ENCODE results near the gene PTPRN2. TPM values are rescaled to one million over a fixed set of nuclear protein-coding genes. Genes with fewer than 3 reads are reported as not detected.

PTPRN2 gene
- polyA plus RNA-seq, 3 donors, result 6.8 to 7.9 (median 7.2) TPM

DNA sequence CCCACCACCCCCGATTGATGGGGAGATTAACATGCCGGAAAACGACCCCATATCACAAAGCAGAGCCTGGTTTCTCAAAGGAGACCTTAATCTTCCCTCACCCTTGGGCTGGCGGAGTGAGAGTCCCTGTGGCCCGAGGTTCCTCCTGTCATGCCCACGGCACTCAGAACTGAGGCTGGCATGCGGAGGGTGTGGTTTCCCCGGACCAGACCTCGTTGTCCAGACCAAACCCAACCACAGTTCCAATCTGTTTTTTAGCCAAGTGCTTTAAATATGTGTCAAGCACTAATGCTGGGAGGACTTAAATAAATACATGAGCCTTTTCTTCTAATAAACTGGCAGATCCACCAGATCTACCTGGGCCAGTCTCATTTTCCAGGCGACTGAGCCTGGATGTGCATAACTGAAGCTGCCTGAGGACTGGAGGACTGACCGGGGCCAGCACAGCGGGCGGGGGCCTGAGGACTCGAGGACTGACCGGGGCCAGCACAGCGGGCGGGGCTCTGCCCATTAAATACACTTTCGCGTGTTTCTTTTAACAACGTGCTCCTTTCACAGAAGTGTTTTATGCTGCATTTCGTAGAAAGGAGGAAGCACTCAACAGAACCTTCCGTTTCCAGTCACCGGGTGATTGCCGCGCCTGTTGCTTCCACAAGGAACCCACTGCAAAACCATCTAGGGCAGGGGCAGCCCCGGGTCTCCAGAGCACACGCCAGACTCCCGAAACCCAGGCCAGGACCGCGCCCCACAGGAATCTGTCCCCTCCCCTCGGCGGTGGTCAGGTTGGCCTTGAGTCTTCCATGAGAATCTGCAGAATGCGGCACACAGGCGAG, 334.6 kb downstream of the PTPRN2 start:
- no peak for DNase-seq (ENCODE audit: low read depth in 3 of 3, low spot score in 2 of 3)

DNA sequence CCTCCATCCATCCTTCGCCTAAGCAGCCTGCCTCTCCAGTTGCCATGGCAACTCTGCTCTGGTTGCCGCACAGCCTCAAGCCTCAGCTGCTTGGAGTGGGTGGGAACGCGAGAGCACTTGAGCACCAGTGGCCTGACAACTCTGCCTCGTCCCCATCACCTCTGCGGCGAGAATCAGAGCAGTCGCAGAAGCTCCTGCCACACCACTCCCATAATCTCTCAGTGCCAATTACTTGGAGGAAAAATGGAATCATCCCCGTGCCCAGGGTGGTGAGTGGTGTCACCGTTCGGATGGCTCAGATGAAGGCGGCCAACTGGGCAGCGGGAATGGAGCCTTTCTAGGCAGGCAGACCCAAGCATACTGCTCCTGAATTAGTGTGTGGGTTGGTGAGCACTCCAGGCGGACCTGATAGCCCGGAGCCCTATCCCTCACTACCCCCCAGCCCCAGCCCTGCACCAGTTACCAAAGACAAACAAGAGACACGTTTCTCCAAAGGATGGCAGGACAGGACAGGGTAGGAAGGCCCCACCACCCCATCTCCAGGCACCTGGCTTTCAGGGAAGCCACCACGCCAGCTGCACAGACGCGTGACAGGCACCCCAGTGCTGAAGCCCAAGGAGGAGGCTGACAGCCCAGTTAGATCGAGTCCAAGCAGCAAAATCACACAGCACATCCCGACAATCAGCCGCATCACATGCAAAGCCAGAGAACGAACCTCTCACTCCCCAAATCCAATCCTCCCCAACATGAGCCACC, 335.4 kb downstream of the PTPRN2 start:
- DNase-seq (ENCODE audit: low read depth in 3 of 3, low spot score in 2 of 3), result no peak

DNA sequence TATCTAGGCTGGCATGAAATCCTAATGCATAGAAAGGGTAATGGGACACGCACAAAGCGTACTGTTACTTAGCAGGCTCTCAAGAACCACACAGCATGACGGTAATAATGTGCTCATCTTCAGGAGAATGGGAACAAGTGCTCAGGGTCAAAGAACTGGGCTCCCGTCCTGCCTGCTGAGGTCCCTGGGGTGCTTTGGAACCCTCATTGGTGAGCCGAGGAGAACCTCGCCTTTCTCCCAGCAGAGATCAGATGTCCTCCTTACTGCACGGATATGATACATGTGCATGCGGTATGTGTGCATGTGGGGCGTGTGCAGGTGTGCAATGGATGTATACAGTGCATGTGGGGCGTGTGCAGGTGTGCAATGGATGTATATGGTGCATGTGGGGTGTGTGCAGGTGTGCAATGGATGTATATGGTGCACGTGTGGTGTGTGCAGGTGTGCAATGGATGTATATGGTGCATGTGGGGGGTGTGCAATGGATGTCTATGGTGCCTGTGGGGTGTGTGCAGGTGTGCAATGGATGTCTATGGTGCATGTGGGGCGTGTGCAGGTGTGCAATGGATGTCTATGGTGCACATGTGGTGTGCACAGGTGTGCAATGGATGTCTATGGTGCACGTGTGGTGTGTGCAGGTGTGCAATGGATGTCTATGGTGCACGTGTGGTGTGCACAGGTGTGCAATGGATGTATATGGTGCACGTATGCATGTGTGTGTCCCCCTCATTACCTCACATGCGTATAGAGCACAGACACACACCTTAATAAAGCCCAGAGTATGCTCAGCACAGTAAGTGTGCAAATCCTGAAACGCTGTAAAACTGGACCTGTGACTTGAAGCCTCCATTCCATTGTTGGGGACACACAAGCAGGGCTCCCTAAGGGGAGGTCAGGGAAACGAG, 336.3 kb downstream of the PTPRN2 start:
- no peak for DNase-seq (ENCODE audit: low read depth in 3 of 3, low spot score in 2 of 3)

DNA sequence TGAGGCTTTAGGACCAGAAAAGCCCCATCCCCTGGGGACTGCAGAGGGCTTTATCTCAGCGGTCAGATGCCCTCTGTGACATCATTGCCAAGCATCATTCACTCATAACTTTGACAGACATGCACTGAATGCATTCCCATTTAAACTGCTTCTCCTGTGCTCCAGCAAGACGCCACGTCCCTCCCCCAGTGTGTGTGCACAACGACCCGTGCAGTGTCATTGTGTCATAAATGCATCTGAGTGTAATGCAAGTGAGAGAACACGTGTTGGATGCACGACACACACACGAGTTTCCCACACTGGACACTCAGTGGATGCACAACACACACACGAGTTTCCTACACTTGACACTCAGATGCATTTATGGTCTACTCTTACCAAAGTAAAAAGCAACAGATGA, 337.9 kb downstream of the PTPRN2 start:
- DNase-seq (ENCODE audit: low read depth in 3 of 3, low spot score in 2 of 3), result no peak

DNA sequence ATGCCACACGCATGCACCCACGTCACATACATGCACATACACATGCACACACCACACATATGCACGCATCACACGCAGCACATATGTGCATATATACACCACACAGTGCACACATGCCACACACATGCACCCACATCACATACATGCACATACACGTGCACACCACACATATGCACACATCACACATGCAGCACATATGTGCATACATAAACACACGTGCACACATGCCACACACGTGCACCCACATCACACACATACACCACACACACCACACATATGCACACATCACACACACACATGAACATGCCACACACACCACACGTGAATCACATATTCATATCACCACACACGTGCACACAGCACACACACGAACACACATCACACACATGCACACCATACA, 338.8 kb downstream of the PTPRN2 start:
- DNase-seq (ENCODE audit: low read depth in 3 of 3, low spot score in 2 of 3), result no peak

DNA sequence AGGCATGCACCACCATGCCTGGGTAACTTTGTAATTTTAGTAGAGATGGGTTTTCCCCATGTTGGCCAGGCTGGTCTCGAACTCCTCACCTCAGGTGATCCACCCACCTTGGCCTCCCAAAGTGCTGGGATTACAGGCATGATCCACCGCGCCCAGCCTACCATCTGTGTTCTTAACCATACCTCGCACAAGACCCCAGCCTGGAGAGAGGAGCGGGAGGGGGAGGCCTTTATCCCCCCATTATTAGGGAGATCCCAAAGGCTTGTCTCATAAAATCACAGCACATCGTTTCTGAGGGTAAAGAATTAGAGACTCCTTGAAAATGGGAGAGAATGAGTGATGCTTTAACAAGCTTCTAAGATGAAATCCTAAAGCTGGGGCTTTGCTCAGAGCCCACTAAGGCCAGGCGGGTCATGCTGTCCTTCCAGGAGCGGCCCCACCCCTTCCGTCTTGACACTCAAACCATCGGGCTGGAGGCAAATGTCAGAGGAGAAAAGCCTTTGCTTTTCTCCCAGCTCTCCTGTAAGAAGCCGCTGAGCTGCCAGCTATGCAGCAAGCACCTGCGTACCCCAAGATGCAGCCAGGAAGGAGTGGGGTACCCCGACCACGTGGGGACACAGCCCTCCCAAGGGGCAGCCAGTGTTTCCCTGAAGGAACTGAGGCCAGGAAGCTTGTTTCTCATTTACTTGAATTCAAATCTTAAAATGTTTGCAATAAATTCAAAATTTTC, 339.7 kb downstream of the PTPRN2 start:
- no peak for DNase-seq (ENCODE audit: low read depth in 3 of 3, low spot score in 2 of 3)

DNA sequence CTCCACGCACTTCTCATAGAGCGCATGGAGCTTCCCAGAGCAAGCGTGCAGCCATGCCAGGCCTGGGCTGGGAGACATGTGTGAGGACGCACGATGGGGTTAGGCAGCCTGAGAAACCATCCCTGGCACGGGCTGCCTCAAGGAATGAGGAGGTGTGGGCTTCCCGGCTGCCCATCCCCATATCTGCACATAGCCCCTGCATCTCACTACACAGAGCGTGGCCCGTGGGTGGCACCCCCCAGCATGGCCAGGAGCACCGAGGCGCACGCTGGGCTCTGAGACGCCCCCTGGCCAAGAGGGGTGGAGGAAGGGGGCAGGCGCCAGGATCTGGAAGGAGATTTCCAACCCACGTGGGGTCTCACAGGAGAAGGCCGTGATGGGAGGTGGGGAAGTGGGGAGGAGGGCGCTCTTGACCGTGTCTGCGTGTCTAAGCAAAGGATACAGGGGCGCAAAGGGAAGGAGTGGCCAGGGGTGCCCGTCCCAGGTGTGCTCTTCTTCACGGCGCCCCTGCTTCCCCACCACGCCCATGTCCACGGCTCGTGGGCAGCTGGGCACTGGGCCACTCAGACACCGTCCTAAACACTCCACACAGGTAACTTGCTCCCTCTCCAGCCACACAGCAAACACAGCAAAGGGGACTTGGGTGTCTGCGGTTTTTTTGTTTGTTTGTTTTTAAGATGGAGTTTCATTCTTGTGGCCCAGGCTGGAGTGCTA, 340.5 kb downstream of the PTPRN2 start:
- DNase-seq (ENCODE audit: low read depth in 3 of 3, low spot score in 2 of 3), result no peak

DNA sequence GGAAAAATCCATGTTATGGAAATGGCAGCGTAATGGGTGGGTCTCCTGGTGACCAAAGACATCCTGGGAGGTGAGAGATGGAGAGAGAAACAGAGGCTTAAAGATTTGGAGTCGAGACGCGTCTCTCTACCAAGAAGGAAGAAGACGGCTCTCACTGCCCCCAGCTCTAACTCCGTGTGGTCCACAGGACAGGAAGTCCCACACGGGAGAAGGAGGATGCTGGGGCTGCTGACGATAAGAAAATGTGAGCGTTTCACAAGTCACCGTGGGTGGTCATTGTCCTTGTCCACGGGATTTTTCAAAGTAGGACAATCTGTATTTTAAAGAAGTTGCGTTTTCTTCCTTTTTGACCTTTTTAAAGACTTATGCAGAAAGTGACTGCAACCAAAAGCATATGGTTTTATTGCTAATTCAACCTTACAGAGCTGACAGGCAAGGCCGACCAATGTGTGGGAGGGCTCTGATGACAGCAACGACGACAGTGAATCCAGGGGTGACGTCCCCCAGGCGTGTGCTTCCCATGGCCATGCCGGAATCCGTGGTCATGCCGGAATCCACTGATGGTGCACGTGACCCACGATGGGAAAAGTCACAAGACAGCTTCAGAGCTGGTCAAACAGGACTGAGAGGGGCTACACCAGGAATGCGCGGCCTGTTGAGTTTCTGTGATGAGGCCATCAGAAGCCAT, 341.2 kb downstream of the PTPRN2 start:
- DNase-seq (ENCODE audit: low read depth in 3 of 3, low spot score in 2 of 3), result no peak

DNA sequence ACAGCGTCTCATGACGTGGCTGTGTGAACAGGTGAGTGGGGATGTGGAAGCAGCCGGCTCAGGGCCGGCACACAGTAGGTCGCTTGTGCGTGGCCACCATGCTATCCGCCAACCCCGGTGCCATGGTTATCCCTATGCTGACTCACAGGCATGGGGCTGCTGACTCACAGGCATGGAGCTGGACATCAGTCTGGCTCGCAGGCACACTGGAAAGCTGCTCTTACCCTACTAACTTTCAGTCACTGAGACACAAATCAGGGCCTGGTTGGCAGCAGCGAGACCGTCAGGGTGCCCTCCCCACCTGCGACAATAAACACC, 341.9 kb downstream of the PTPRN2 start:
- DNase-seq (ENCODE audit: low read depth in 3 of 3, low spot score in 2 of 3), result no peak

DNA sequence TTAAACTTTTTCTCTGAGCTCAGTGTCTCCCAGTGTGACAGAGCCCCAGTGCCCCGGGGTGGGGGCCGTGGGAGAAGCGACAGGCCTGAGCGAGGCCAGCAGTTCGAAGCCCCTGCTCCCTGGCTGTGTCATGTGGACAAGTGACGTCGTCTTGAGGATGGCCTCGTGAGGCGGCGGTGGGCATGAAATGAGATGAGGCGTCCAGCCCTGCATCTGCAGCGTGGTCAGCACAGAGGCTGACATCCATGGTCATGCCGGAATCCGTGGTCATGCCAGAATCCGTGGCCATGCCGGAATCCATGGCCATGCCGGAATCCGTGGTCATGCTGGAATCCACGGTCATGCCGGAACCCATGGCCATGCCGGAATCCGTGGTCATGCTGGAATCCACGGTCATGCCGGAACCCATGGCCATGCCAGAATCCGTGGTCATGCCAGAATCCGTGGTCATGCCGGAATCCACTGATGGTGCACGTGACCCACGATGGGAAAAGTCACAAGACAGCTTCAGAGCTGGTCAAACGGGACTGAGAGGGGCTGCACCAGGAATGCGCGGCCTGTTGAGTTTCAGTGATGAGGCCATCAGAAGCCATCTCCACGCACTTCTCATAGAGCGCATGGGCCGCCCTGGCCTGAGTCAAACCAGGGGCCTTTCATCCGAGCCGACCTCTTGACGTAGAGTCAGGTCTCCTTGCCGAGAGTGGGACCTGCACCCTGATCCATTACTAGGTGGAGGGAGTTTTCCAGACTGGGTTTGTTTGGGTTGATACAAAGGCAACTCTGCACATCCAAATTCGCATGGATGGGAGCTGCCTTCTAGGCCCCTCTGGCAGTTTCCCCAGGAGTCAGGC, 342.5 kb downstream of the PTPRN2 start:
- no peak for DNase-seq (ENCODE audit: low read depth in 3 of 3, low spot score in 2 of 3)

DNA sequence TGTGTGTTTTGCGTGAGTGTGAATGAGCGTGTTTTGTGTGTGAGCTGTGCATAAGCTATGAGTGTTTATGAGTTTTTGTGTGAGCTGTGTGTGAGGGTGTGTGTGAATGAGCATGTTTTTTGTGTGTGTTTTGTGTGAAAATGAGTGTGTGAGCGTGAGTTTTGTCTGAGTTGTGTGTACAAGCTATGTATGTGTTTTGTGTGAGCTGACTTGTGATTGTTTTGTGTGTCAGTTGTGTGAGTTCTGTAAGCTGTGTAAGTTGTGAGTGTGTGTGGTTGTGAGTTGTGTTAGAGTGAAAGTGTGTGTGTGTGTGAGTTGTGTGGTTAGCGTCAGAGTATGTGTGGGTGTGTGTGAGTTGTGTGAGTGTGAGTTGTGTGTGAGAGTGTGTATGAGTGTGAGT, 343.2 kb downstream of the PTPRN2 start:
- DNase-seq (ENCODE audit: low read depth in 3 of 3, low spot score in 2 of 3), result no peak

DNA sequence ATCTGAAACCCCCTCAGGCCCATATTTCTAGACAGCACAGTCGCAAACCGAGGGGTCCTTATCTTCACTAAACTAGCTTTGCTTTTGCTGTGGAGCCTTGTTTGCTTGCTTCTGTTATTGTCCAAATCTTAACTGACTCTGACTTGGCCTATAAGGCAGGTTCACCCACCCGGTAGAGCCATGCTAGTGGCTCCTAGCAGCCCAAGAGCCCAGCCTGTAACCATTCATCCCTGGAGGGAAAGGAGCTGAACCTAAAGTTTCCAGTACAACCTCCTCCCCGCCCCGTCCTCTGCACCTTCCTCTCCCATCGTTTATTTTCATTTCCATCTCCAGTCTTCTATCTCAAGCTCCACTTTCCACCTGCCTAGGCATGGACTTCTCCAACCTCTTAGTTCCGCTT, 345.7 kb downstream of the PTPRN2 start:
- DNase-seq (ENCODE audit: low read depth in 3 of 3, low spot score in 2 of 3), result no peak

DNA sequence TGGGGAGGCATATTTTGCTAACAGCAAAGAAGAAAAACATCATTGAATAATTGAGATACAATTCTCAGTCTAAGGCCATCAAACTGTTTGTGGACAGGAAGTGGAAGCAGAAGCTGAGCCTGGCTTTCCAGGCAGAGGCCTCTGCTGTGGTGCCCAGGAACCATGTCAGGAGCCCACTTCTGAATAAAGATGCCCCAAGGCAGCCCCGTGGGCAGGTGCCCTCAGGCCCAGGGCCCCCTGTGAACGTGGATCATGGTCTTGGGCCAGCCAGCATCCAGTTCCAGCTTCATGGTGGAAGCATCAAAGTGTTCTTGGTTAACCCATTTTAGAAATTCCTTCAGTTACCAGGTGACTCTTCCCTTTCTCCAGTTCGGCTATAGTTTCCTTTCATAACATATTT, 346.8 kb downstream of the PTPRN2 start:
- DNase-seq (ENCODE audit: low read depth in 3 of 3, low spot score in 2 of 3), result no peak

DNA sequence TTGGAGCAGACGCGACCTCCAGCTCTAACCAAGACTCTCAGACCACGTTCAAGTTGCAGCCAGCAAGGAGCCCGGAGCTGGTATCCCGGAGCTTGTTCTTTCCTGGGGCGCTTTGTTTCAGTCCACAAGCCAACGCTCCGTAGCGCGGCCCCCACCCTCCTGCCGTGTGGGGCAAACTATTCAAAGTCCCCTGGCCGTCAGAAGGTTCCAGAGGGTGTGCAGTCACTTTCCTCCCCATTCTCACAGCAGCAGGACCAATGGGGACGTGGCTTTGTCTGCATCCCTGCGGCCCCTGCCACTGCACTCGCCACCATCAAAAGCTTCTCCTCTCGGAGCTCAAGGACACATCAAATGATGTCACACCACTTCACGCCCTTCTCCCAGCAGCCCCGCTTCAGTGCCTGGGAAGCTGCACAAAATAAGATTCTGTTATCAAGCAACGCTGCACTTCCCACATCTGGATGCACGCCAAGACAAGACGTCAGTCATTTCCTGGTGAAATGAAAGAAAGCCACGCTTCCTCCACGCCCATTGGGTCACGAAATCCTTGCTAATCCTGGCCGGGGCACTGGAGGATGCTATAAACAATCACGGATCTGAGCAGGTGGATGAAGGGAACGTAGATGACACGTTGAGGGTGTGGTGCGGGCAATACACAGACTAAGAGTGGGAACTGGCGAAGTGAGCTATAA, 348.2 kb downstream of the PTPRN2 start:
- no peak for DNase-seq (ENCODE audit: low read depth in 3 of 3, low spot score in 2 of 3)

DNA sequence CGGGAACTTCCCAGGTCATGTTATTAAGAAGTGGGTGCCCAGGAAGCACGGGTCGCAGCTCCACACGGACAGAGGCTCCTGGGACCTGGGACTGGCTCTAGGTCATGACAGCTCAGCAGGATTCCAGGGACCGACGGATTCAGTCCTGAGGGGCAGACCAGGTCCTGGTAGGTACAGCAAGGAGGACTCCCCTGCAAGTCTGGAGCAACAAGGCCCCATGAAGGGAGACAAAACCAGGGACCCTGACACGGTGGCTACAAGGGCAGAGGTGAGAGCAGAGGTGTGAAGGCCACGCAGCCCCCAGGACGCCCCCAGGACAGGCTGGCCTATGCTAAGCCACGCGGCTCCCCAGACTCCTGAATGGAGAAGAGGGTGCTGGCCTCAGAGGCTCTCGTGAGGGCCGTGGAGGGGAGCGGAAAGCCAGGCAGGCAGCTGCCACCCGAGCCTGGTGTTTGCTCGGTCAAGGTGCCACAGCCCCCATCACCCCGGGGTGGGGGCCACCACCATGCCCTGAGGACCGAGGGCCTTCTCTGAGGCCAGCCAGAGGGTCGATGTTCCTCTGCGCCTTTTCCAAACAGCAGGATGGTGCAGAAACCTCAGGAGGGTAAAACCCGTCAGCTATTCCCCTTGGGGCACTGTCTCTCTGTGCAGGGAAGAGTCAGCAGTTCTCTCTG, 348.9 kb downstream of the PTPRN2 start:
- no peak for DNase-seq (ENCODE audit: low read depth in 3 of 3, low spot score in 2 of 3)

DNA sequence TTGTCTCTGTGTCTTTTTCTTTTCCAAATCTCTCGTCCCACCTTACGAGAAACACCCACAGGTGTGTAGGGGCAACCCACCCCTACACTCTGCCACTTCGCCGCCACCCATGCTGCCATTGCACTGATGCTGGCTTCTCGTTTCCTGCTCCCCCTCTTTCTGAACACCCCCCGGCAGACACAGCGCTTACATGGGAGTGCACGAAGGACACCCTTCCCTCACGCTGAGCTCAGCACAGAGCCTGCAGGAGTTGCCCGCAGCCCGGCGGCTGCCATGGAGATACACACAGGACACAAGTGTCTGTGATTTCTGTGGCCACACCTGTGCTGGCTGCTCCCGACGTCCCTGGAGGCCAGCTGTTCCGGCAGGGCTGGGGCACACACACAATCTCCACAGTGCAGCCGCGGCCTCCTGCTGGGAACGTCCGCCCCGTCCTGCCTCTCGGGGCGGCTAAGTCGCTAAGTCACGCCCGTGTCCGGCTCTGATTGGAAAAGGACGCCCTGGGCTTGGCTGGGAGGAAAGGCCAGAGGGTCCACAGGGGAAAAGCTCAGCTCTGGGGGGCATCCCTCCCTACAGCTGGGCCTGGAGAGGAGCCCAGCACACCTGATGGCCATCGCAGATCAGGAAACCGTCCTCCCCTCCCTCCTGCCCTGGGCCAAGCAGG, 349.8 kb downstream of the PTPRN2 start:
- no peak for DNase-seq (ENCODE audit: low read depth in 3 of 3, low spot score in 2 of 3)

DNA sequence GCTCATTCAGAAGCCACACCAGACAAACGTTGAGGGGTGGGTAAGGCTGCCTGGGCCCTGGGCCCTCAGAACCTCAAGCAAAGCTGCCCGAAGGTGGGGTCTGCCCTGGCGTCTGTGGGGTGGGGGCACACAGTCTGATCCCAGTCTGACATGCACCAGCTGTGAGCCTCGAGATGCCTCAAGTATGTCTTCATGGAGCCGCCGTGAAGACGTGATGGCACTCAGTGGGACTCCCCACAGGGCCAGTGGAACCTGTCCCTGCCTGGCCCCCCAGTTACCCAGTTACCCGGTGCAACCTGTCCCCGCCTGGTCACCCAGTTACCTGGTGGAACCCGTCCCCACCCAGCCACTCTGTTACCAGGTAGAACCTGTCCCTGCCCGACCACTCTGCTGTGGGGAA, 351.2 kb downstream of the PTPRN2 start:
- DNase-seq (ENCODE audit: low read depth in 3 of 3, low spot score in 2 of 3), result no peak

Data from right renal cortex interstitium (tissue), 3 donors.